ENCODE measurements around the gene PLCB4.

DNA sequence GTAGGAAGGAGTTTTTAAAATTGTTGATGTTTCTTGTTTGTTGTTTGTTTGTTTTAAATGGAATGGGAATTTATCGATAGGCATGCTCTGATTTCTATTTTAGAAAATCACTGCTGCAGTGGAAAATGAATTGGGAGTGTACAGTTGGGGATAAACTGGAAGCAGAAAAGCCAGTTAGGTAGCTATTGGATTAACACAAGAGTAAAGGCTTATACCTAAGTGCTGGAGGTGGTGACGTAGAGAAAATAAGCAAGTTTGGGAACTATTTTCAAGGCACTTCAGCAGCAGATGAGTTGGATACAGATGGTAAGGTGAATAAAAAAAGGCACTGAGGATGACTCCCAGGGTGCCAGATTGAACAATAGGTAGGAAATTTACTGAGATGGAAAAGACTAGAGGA lies 164.9 kb downstream of the PLCB4 start:
- TF ChIP-seq, protein P1, sequence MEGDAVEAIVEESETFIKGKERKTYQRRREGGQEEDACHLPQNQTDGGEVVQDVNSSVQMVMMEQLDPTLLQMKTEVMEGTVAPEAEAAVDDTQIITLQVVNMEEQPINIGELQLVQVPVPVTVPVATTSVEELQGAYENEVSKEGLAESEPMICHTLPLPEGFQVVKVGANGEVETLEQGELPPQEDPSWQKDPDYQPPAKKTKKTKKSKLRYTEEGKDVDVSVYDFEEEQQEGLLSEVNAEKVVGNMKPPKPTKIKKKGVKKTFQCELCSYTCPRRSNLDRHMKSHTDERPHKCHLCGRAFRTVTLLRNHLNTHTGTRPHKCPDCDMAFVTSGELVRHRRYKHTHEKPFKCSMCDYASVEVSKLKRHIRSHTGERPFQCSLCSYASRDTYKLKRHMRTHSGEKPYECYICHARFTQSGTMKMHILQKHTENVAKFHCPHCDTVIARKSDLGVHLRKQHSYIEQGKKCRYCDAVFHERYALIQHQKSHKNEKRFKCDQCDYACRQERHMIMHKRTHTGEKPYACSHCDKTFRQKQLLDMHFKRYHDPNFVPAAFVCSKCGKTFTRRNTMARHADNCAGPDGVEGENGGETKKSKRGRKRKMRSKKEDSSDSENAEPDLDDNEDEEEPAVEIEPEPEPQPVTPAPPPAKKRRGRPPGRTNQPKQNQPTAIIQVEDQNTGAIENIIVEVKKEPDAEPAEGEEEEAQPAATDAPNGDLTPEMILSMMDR (optimal IDR thresholded peaks at IDR 0.05 in 1 of 3, IDR thresholded peaks at IDR 0.05 in 1 of 3, conservative IDR thresholded peaks at IDR 0.05 in 1 of 3; ENCODE audit: extremely low read depth in 1 of 3, insufficient read depth in 2 of 3, low read length in 3 of 3): no peak
- no peak for TF ChIP-seq EZH2 (IDR thresholded peaks at IDR 0.05; ENCODE audit: low read length)
